ENCODE measurements around the gene INPP5A.

GRCh38 chr10:132632851-132633684, 95.5 kb downstream of the INPP5A start:
- TF ChIP-seq SUZ12 (IDR thresholded peaks at IDR 0.05; ENCODE audit: extremely low read depth, insufficient read depth, insufficient read length) = no peak
- TF ChIP-seq ZNF274 (IDR thresholded peaks at IDR 0.05; ENCODE audit: low read depth, low read length) = no peak
